GM23338 (cell line): ENCODE measurements around the gene CNOT9.

ENCODE experiments used
- EZH2 ChIP-seq: fragments of 200-600 bp; sonication (generic); IDR thresholded peaks from one replicate; pipeline ENCODE4 v1.8.0; 2017; ENCODE audit warnings: antibody characterized with exemption, mild to moderate bottlenecking, low read depth; ENCODE audit not compliant: unreplicated experiment
- EZH2phosphoT487 ChIP-seq: fragments of 200-600 bp; sonication (generic); IDR thresholded peaks from one replicate; pipeline ENCODE4 v1.8.1; 2018; ENCODE audit warnings: antibody characterized with exemption; ENCODE audit not compliant: unreplicated experiment
- NANOG ChIP-seq: IDR thresholded peaks from 2 replicates; pipeline ENCODE4 v1.6.1; 2016; ENCODE audit warnings: antibody characterized with exemption, borderline replicate concordance
- POLR2AphosphoS5 ChIP-seq: IDR thresholded peaks from 2 replicates; pipeline ENCODE4 v1.6.1; 2016; ENCODE audit warnings: antibody characterized with exemption, low read depth
- TF ChIP-seq, protein P1 (sequence below), 2 experiments: fragments of 200-600 bp in 1 of 2; sonication (generic) in 1 of 2; conservative IDR thresholded peaks; 2 replicates each; pipeline versions ENCODE4 v1.5.1 to v1.6.1; 2016 to 2017; ENCODE audit warnings: antibody characterized with exemption in 2 of 2, low read depth in 2 of 2, mild to moderate bottlenecking in 2 of 2, moderate library complexity in 1 of 2
- TF ChIP-seq, protein P2 (sequence below): fragments of 250-450 bp; sonication (Bioruptor Pico); IDR thresholded peaks from 2 replicates; pipeline ENCODE4 v1.5.0; 2020; ENCODE audit warnings: mild to moderate bottlenecking, moderate library complexity

DNA sequence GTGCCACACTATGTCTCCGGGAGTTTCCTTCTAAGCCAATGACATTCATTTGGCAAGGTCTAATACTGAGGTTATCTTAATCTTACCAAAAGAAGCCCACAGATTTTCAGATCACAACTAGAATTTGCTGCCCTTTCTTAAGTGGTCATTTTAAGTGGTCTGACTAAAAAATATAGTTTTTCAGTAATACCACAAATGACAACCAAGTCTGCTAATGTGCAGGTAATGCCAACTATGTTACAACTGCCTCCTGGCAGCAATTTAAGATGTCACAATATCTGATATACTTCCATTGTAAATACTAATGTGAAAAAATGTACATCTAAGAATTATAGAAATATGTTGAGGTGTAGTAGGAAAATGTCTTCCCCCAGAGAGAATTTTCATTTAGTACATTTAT lies 49.8 kb upstream of the CNOT9 start:
- TF ChIP-seq POLR2AphosphoS5 (no peak), EZH2 (no peak), EZH2phosphoT487 (no peak), NANOG (no peak)
- TF ChIP-seq, protein P1, sequence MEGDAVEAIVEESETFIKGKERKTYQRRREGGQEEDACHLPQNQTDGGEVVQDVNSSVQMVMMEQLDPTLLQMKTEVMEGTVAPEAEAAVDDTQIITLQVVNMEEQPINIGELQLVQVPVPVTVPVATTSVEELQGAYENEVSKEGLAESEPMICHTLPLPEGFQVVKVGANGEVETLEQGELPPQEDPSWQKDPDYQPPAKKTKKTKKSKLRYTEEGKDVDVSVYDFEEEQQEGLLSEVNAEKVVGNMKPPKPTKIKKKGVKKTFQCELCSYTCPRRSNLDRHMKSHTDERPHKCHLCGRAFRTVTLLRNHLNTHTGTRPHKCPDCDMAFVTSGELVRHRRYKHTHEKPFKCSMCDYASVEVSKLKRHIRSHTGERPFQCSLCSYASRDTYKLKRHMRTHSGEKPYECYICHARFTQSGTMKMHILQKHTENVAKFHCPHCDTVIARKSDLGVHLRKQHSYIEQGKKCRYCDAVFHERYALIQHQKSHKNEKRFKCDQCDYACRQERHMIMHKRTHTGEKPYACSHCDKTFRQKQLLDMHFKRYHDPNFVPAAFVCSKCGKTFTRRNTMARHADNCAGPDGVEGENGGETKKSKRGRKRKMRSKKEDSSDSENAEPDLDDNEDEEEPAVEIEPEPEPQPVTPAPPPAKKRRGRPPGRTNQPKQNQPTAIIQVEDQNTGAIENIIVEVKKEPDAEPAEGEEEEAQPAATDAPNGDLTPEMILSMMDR (conservative IDR thresholded peaks at IDR 0.05; ENCODE audit: low read depth in 2 of 2) = no peak
- TF ChIP-seq, protein P2, sequence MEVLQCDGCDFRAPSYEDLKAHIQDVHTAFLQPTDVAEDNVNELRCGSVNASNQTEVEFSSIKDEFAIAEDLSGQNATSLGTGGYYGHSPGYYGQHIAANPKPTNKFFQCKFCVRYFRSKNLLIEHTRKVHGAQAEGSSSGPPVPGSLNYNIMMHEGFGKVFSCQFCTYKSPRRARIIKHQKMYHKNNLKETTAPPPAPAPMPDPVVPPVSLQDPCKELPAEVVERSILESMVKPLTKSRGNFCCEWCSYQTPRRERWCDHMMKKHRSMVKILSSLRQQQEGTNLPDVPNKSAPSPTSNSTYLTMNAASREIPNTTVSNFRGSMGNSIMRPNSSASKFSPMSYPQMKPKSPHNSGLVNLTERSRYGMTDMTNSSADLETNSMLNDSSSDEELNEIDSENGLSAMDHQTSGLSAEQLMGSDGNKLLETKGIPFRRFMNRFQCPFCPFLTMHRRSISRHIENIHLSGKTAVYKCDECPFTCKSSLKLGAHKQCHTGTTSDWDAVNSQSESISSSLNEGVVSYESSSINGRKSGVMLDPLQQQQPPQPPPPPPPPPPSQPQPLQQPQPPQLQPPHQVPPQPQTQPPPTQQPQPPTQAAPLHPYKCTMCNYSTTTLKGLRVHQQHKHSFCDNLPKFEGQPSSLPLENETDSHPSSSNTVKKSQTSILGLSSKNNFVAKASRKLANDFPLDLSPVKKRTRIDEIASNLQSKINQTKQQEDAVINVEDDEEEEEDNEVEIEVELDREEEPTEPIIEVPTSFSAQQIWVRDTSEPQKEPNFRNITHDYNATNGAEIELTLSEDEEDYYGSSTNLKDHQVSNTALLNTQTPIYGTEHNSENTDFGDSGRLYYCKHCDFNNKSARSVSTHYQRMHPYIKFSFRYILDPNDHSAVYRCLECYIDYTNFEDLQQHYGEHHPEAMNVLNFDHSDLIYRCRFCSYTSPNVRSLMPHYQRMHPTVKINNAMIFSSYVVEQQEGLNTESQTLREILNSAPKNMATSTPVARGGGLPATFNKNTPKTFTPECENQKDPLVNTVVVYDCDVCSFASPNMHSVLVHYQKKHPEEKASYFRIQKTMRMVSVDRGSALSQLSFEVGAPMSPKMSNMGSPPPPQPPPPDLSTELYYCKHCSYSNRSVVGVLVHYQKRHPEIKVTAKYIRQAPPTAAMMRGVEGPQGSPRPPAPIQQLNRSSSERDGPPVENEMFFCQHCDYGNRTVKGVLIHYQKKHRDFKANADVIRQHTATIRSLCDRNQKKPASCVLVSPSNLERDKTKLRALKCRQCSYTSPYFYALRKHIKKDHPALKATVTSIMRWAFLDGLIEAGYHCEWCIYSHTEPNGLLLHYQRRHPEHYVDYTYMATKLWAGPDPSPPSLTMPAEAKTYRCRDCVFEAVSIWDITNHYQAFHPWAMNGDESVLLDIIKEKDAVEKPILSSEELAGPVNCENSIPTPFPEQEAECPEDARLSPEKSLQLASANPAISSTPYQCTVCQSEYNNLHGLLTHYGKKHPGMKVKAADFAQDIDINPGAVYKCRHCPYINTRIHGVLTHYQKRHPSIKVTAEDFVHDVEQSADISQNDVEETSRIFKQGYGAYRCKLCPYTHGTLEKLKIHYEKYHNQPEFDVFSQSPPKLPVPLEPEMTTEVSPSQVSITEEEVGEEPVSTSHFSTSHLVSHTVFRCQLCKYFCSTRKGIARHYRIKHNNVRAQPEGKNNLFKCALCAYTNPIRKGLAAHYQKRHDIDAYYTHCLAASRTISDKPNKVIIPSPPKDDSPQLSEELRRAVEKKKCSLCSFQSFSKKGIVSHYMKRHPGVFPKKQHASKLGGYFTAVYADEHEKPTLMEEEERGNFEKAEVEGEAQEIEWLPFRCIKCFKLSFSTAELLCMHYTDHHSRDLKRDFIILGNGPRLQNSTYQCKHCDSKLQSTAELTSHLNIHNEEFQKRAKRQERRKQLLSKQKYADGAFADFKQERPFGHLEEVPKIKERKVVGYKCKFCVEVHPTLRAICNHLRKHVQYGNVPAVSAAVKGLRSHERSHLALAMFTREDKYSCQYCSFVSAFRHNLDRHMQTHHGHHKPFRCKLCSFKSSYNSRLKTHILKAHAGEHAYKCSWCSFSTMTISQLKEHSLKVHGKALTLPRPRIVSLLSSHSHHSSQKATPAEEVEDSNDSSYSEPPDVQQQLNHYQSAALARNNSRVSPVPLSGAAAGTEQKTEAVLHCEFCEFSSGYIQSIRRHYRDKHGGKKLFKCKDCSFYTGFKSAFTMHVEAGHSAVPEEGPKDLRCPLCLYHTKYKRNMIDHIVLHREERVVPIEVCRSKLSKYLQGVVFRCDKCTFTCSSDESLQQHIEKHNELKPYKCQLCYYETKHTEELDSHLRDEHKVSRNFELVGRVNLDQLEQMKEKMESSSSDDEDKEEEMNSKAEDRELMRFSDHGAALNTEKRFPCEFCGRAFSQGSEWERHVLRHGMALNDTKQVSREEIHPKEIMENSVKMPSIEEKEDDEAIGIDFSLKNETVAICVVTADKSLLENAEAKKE (CRISPR knock-in tag) = no peak
